ENCODE measurements around the gene TBL1X.

GRCh38 chrX:9665113-9665512 is 200.3 kb downstream of the TBL1X start:
- TF ChIP-seq CTCF (IDR thresholded peaks at IDR 0.05) (no peak), POLR2AphosphoS5 (IDR thresholded peaks at IDR 0.05) (no peak), POLR2A (IDR thresholded peaks at IDR 0.05) (no peak)
